GM06990 (cell line): ENCODE measurements around the gene ADAM23.

Experiments
- DNase-seq: peaks from one replicate; pipeline ENCODE4 v3.0.0-alpha.2; 2011; ENCODE audit not compliant: insufficient read length; ENCODE audit errors: extremely low read depth
- H3K27me3 ChIP-seq: replicated peaks from 2 replicates; pipeline ENCODE4 v1.6.0; 2011; ENCODE audit warnings: low read length; ENCODE audit not compliant: control insufficient read depth, insufficient read depth
- H3K36me3 ChIP-seq: 2 replicates; pipeline ENCODE4 v1.5.1; 2011; ENCODE audit warnings: low read length; ENCODE audit not compliant: control insufficient read depth, insufficient read depth
- H3K4me3 ChIP-seq: replicated peaks from 2 replicates; pipeline ENCODE4 v1.5.1; 2011; ENCODE audit warnings: low read depth, mild to moderate bottlenecking, control low read depth, low read length
- TF ChIP-seq, protein P1 (sequence below): IDR thresholded peaks from 2 replicates; pipeline ENCODE4 v1.5.1; 2011; ENCODE audit warnings: low read length, control low read depth, mild to moderate bottlenecking, inconsistent platforms; ENCODE audit not compliant: insufficient read depth, poor library complexity, severe bottlenecking

Gene ADAM23

DNA sequence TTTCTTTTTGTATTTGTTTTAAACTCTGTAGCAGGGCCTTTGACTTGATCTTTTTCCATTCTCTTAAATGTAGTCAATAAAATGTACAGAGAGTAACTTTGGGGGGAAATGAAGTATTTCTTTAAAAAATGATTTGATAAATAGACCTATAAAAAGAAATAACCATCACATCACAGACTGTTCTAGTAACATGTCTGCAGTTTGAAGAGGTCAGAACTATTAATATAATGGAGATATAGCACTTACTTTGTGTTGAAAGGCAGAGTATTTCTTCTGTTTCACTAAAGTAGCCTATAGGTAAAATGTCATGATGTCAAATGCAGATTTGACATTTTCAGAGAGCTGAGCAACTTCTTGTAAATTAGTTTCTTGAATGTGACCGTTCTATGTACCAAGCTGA is 143.3 kb downstream of the ADAM23 start:
- Histone ChIP-seq H3K4me3 (no peak overlapping the region), H3K27me3 (no peaks in the 10 kb centered on the region), H3K36me3 (no peaks in the 10 kb centered on the region)
- DNase-seq, result no peak
- TF ChIP-seq, protein P1, sequence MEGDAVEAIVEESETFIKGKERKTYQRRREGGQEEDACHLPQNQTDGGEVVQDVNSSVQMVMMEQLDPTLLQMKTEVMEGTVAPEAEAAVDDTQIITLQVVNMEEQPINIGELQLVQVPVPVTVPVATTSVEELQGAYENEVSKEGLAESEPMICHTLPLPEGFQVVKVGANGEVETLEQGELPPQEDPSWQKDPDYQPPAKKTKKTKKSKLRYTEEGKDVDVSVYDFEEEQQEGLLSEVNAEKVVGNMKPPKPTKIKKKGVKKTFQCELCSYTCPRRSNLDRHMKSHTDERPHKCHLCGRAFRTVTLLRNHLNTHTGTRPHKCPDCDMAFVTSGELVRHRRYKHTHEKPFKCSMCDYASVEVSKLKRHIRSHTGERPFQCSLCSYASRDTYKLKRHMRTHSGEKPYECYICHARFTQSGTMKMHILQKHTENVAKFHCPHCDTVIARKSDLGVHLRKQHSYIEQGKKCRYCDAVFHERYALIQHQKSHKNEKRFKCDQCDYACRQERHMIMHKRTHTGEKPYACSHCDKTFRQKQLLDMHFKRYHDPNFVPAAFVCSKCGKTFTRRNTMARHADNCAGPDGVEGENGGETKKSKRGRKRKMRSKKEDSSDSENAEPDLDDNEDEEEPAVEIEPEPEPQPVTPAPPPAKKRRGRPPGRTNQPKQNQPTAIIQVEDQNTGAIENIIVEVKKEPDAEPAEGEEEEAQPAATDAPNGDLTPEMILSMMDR, result no peak

DNA sequence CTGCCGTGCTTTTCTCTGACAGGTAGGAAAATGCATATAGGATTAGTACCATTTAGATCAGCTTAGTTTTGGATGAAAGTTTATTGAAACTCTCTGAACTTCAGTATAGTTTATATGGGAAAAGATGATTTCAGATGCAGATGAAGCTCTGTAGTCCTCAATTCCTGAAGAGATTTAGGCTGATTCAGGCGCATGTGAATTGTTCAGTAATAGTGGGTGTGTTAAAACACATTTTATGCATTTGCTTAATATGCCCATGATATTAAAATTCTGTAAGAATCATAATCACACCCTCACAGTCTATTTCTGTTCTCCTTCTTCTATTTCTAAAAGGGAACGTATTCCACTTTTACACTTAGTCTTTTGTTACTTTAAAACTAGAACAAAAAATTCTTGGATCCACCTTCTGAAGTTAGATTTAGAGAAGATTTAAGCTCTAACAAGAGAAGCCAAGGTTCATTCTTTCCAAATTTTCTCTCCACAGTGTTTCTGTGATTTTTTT is 154.4 kb downstream of the ADAM23 start:
- Histone ChIP-seq H3K36me3 (peaks cover 2% of the 10 kb centered on the region), H3K27me3 (no peaks in the 10 kb centered on the region), H3K4me3 (no peak overlapping the region)
- TF ChIP-seq, protein P1, result no peak
- DNase-seq, result no peak

DNA sequence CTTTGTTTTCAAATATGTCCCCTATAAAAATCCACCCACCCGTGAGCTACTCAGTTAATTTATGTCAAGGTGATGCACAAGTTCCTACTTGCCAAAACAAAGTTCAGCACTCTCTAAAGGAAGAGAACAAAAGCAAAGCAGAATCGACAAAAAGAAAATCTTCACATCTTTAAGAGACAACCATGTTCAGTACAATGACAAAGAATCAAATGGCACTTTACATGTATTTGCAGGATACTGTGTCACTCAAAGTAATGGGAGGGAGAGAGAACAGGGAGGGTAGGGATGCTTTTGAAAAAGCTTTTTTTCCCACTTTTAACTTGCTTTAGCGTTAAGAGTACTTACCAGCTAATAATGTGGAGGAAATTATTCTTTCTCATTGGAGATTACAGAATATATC is 159.9 kb downstream of the ADAM23 start:
- TF ChIP-seq, protein P1, result no peak
- no peak overlapping the region for H3K4me3 ChIP-seq
- no peak for DNase-seq
- H3K27me3 ChIP-seq, result no peaks in the 10 kb centered on the region
- H3K36me3 ChIP-seq, result no peaks in the 10 kb centered on the region

DNA sequence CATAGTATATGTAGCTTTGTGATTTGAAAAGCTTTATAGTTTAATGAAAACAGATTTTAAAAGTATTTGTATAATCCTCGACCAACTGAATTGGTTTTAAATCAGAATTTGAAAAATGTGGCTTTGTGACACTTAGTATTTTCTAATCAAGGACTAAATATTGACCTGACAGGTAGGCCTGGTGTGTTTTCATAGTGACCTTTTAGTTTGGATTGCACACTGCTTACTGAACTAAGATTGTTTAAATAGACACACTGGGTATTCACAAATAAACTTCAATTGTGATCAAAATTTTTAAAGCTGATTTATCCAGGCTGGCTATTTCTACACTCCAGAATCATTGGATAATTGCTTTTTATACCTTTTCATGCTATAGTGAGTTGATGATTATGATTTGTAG is 167.1 kb downstream of the ADAM23 start:
- Histone ChIP-seq H3K36me3 (no peaks in the 10 kb centered on the region; the same call in 1 of the 2 replicates), H3K27me3 (no peaks in the 10 kb centered on the region), H3K4me3 (no peak overlapping the region)
- TF ChIP-seq, protein P1, result no peak
- DNase-seq, result no peak

DNA sequence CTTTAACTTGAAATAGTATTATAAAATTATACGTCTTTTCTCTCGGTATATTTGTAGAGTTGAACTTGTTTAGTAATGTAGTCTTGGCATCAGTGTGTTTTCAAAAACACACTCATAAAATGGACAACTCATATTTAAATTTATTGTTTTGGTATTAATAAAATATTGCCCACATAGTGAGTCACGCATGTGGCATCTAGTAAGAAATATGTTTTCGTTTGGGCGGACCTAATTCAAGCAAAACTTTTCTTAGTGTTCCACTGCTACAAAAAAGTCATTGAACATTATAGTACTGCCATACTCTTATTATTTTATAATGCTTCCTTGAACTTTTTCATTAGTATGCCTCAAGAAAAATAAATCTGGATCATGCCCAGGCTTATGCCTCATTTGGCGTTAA is 167.9 kb downstream of the ADAM23 start:
- Histone ChIP-seq H3K27me3 (no peaks in the 10 kb centered on the region), H3K4me3 (no peak overlapping the region), H3K36me3 (no peaks in the 10 kb centered on the region; the same call in 1 of the 2 replicates)
- TF ChIP-seq, protein P1, result no peak
- DNase-seq, result no peak

DNA sequence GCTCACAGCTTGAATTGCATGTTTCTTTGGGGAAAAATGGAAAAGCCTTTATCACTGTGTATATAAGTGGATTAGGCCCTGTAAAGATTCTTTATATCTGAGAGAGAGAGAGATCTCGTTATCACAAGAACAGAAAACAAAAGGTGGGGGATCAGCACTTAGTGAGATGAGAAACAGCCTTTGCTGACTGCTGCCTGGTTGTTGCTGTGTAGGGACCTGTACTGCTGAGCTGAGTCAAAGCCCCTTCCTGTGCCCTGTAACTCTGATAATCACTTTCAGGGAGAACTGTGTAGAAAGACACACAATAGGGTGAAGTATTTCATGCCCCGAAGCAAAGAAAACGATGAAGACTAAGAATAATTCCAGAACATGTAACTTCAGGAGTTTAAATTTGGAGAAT is 168.4 kb downstream of the ADAM23 start:
- Histone ChIP-seq H3K27me3 (no peaks in the 10 kb centered on the region), H3K36me3 (no peaks in the 10 kb centered on the region; the same call in 1 of the 2 replicates), H3K4me3 (no peak overlapping the region)
- TF ChIP-seq, protein P1, result no peak
- no peak for DNase-seq
